ENCODE measurements around the gene CTNNA3. TPM values are rescaled to one million over a fixed set of nuclear protein-coding genes. Genes with fewer than 3 reads are reported as not detected.
"Not testable (repeated sequence)": the region's sequence is repeated elsewhere in the genome, so short reads cannot be mapped to it uniquely, and the experiment has no call there.

Gene CTNNA3
- total RNA-seq, 2 donors from 2014 or later: under 0.01 to 0.33 TPM

- DNase-seq (no peak), ATAC-seq (no peak)
- Histone ChIP-seq H3K36me3 (replicated peaks in 1 of 2; ENCODE audit: insufficient read depth in 1 of 2, low read depth in 2 of 2) (no peaks in the 10 kb centered on the region), H3K27ac (no peak overlapping the region), H3K9me3 (no peaks in the 10 kb centered on the region), H3K4me3 (no peak overlapping the region), H3K4me1 (no peaks in the 10 kb centered on the region), H3K27me3 (no peaks in the 10 kb centered on the region)
- 73 to 76% methylated on average over 5 of the region's 5 CpGs for WGBS, 2 donors
- no peak for TF ChIP-seq POLR2A (IDR thresholded peaks at IDR 0.05)
- TF ChIP-seq CTCF (IDR thresholded peaks at IDR 0.05): no peak
- intact Hi-C loops (cut with DNase I): no loop called here
Observed at GRCh38 chr10:67571503-67571902, 124.5 kb downstream of the CTNNA3 start.

GRCh38 chr10:67558311-67558710, 137.7 kb downstream of the CTNNA3 start:
- ATAC-seq; H3K27ac ChIP-seq; H3K9me3 ChIP-seq; DNase-seq; H3K4me3 ChIP-seq; H3K27me3 ChIP-seq; H3K36me3 ChIP-seq (replicated peaks in 1 of 2; ENCODE audit: insufficient read depth in 1 of 2, low read depth in 2 of 2); intact Hi-C loops (cut with DNase I); H3K4me1 ChIP-seq: not testable (repeated sequence)
- 91 to 97% methylated on average over 12 to 14 of the region's 14 CpGs for WGBS, 2 donors

- Histone ChIP-seq H3K9me3 (no peaks in the 10 kb centered on the region), H3K4me3 (no peak overlapping the region), H3K4me1 (no peaks in the 10 kb centered on the region), H3K27ac (no peak overlapping the region), H3K27me3 (no peaks in the 10 kb centered on the region), H3K36me3 (replicated peaks in 1 of 2; ENCODE audit: insufficient read depth in 1 of 2, low read depth in 2 of 2) (no peaks in the 10 kb centered on the region)
- no peak for ATAC-seq
- WGBS, 2 donors: 66 to 72% methylated on average over 3 of the region's 3 CpGs
- TF ChIP-seq POLR2A (IDR thresholded peaks at IDR 0.05) (no peak), CTCF (IDR thresholded peaks at IDR 0.05) (no peak)
- intact Hi-C loops (cut with DNase I): no loop called here
- no peak for DNase-seq
Observed at GRCh38 chr10:67553254-67553653, 142.7 kb downstream of the CTNNA3 start.

GRCh38 chr10:67550838-67551402, 145.1 kb downstream of the CTNNA3 start:
- Histone ChIP-seq H3K4me1 (no peaks in the 10 kb centered on the region), H3K9me3 (no peaks in the 10 kb centered on the region), H3K27ac (no peak overlapping the region), H3K36me3 (replicated peaks in 1 of 2; ENCODE audit: insufficient read depth in 1 of 2, low read depth in 2 of 2) (no peaks in the 10 kb centered on the region), H3K27me3 (no peaks in the 10 kb centered on the region), H3K4me3 (no peak overlapping the region)
- TF ChIP-seq POLR2A (IDR thresholded peaks at IDR 0.05): no peak
- TF ChIP-seq CTCF (IDR thresholded peaks at IDR 0.05): no peak
- 53 to 62% methylated on average over 16 of the region's 16 CpGs for WGBS, 2 donors
- DNase-seq (peak; percentile 20 to 75 (median 40)), ATAC-seq (peak; percentile 59)
- intact Hi-C loops (cut with DNase I): no loop called here

- no peak for TF ChIP-seq POLR2A (IDR thresholded peaks at IDR 0.05)
- no peak for TF ChIP-seq CTCF (IDR thresholded peaks at IDR 0.05)
- WGBS, 2 donors: 81 to 85% methylated on average over 2 of the region's 2 CpGs
- no peak overlapping the region for H3K4me3 ChIP-seq
- H3K9me3 ChIP-seq: no peaks in the 10 kb centered on the region
- H3K36me3 ChIP-seq (replicated peaks in 1 of 2; ENCODE audit: insufficient read depth in 1 of 2, low read depth in 2 of 2): no peaks in the 10 kb centered on the region
- DNase-seq (no peak), ATAC-seq (no peak)
- no peaks in the 10 kb centered on the region for H3K4me1 ChIP-seq
- H3K27me3 ChIP-seq: no peaks in the 10 kb centered on the region
- no peak overlapping the region for H3K27ac ChIP-seq
- intact Hi-C loops (cut with DNase I): no loop called here
Observed at GRCh38 chr10:67550046-67550445, 145.9 kb downstream of the CTNNA3 start.
